Upper lobe of right lung (tissue), 1 donor: ENCODE results near the gene TMOD1. TPM values are rescaled to one million over a fixed set of nuclear protein-coding genes. Genes with fewer than 3 reads are reported as not detected.
"Not testable (repeated sequence)": the region's sequence is repeated elsewhere in the genome, so short reads cannot be mapped to it uniquely, and the experiment has no call there.

Experiments
- ATAC-seq: fragments of 200-7000 bp; cut with Tn5 transposase; one replicate; pipeline ENCODE4 v1.9.1; 2020; ENCODE audit warnings: mild to moderate bottlenecking, moderate library complexity
- DNase-seq: peaks from one replicate; pipeline ENCODE4 v3.0.0-alpha.2; 2020
- H3K27ac ChIP-seq: fragments of 200-600 bp; one replicate; pipeline ENCODE4 v1.8.0; 2022
- H3K27me3 ChIP-seq: fragments of 200-600 bp; one replicate; pipeline ENCODE4 v1.8.0; 2022; ENCODE audit warnings: mild to moderate bottlenecking
- H3K36me3 ChIP-seq: fragments of 200-600 bp; one replicate; pipeline ENCODE4 v1.8.0; 2022
- H3K4me1 ChIP-seq: fragments of 200-600 bp; one replicate; pipeline ENCODE4 v1.8.0; 2022
- H3K4me3 ChIP-seq: fragments of 200-600 bp; one replicate; pipeline ENCODE4 v1.8.0; 2022; ENCODE audit warnings: mild to moderate bottlenecking
- H3K9me3 ChIP-seq: fragments of 200-600 bp; one replicate; pipeline ENCODE4 v1.8.0; 2022
- CTCF ChIP-seq: fragments of 200-600 bp; IDR thresholded peaks from one replicate; pipeline ENCODE4 v1.8.0; 2022; ENCODE audit warnings: antibody characterized with exemption
- intact Hi-C: fragments of 100-400 bp; cut with DNase I; formaldehyde crosslinking; loops from one replicate; pipeline ENCODE4 v1.11.0; 2022
- total RNA-seq: library from RNA; stranded (reverse); fragmentation: NEBNext Ultra II Directional; extraction: Animal tissue kit (Norgen Biotek cat#: 25700); gene quantifications from one replicate; pipeline ENCODE4 v1.2.1, GENCODE V29; 2021
- donor health status: DM: no; HTN: yes; CAD: no; lungs with severe emphysema.

The TMOD1 gene
- total RNA-seq, 1 donor from 2014 or later = 11.3 TPM

- no peaks in the 10 kb centered on the region for H3K36me3 ChIP-seq
- H3K27ac ChIP-seq = no peak overlapping the region
- peak overlapping the region; percentile 23 for H3K4me3 ChIP-seq
- DNase-seq (peak; percentile 10), ATAC-seq (no peak)
- no peaks in the 10 kb centered on the region for H3K4me1 ChIP-seq
- H3K27me3 ChIP-seq = no peaks in the 10 kb centered on the region
- no peak for TF ChIP-seq CTCF
- intact Hi-C loops = no loop called here
- H3K9me3 ChIP-seq = no peaks in the 10 kb centered on the region
Observed at GRCh38 chr9:97575673-97576200, 74.3 kb downstream of the TMOD1 start.

GRCh38 chr9:97577051-97577450 lies 75.6 kb downstream of the TMOD1 start:
- ATAC-seq = no peak
- Histone ChIP-seq H3K4me3 (no peak overlapping the region), H3K9me3 (no peaks in the 10 kb centered on the region), H3K4me1 (no peaks in the 10 kb centered on the region), H3K27me3 (no peaks in the 10 kb centered on the region), H3K36me3 (no peaks in the 10 kb centered on the region), H3K27ac (no peak overlapping the region)
- intact Hi-C loops = no loop called here
- DNase-seq = peak; percentile 11
- no peak for TF ChIP-seq CTCF

DNA sequence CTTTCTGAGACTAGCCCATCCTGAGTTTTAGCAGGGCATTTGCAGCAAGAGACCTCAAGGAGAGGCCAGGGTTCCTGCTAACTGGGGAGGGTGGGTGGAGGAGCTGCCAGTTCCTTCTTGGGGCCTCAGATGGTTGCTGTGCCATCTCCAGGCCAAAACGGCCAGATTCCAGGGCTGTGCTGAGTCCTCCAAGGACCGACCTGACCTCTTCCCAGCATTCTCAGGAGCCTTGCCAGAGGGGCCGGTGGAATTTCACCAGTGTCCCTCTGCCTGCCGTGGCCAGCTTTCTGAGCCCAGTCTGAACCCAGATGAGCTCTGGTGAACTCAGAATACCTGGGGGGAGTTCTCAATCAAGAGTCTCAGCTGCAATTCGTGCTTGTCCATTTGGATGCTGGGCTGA lies 77.4 kb downstream of the TMOD1 start:
- Histone ChIP-seq H3K4me1 (no peaks in the 10 kb centered on the region), H3K27ac (no peak overlapping the region), H3K4me3 (no peak overlapping the region), H3K9me3 (no peaks in the 10 kb centered on the region), H3K36me3 (no peaks in the 10 kb centered on the region), H3K27me3 (no peaks in the 10 kb centered on the region)
- TF ChIP-seq CTCF = no peak
- DNase-seq = peak; percentile 29
- intact Hi-C loops = no loop called here
- ATAC-seq = no peak

- peak; percentile 11 for DNase-seq
- H3K36me3 ChIP-seq = no peaks in the 10 kb centered on the region
- intact Hi-C loops = no loop called here
Observed at GRCh38 chr9:97579914-97580313, 78.4 kb downstream of the TMOD1 start.

DNA sequence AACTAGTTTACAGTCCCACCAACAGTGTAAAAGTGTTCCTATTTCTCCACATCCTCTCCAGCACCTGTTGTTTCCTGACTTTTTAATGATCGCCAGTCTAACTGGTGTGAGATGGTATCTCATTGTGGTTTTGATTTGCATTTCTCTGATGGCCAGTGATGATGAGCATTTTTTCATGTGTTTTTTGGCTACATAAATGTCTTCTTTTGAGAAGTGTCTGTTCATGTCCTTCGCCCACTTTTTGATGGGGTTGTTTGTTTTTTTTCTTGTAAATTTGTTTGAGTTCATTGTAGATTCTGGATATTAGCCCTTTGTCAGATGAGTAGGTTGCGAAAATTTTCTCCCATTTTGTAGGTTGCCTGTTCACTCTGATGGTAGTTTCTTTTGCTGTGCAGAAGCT lies 80.1 kb downstream of the TMOD1 start:
- H3K27ac ChIP-seq, DNase-seq, H3K36me3 ChIP-seq, H3K27me3 ChIP-seq, H3K4me1 ChIP-seq, ATAC-seq, intact Hi-C loops, H3K4me3 ChIP-seq, H3K9me3 ChIP-seq: not testable (repeated sequence)

More at GRCh38 chr9:97579914-97580313, 78.4 kb downstream of the TMOD1 start:
- Histone ChIP-seq H3K27ac (no peak overlapping the region), H3K9me3 (no peaks in the 10 kb centered on the region), H3K4me1 (no peaks in the 10 kb centered on the region), H3K27me3 (no peaks in the 10 kb centered on the region), H3K4me3 (no peak overlapping the region)
- ATAC-seq = no peak
- TF ChIP-seq CTCF = no peak

DNA sequence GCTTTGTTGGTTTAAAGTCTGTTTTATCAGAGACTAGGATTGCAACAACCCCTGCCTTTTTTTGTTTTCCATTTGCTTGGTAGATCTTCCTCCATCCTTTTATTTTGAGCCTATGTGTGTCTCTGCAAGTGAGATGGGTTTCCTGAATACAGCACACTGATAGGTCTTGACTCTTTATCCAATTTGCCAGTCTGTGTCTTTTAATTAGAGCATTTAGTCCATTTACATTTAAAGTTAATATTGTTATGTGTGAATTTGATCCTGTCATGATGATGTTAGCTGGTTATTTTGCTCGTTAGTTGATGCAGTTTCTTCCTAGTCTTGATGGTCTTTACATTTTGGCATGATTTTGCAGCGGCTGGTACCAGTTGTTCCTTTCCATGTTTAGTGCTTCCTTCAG lies 83.3 kb downstream of the TMOD1 start:
- H3K4me3 ChIP-seq = not testable (repeated sequence)

DNA sequence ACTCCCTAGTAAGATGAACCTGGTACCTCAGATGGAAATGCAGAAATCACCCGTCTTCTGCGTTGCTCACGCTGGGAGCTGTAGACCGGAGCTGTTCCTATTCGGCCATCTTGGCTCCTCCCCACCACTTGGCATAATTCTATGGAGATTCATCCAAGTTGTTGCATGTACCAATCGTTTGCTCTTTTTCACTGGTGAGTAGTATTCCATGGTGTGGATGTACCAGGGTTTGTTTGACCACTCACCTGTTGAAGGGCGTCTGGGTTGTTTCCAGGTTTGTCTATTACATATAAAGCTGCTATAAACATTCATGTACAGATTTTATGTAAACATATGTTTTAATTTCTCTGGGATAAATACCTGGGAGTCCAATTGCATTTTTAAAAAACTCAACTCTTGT lies 85.4 kb downstream of the TMOD1 start:
- H3K27me3 ChIP-seq, H3K4me1 ChIP-seq, H3K36me3 ChIP-seq, DNase-seq, H3K4me3 ChIP-seq, H3K27ac ChIP-seq, H3K9me3 ChIP-seq, ATAC-seq, intact Hi-C loops: not testable (repeated sequence)

More for the DNA sequence above, 83.3 kb downstream of the TMOD1 start:
- H3K4me1 ChIP-seq, H3K27ac ChIP-seq, intact Hi-C loops, H3K9me3 ChIP-seq, H3K36me3 ChIP-seq, DNase-seq, ATAC-seq, H3K27me3 ChIP-seq: not testable (repeated sequence)
